Right renal pelvis (tissue), 4 donors: Measurements from ENCODE around the gene LYZL1. TPM values are rescaled to one million over a fixed set of nuclear protein-coding genes. Genes with fewer than 3 reads are reported as not detected.
"Not testable (repeated sequence)": the region's sequence is repeated elsewhere in the genome, so short reads cannot be mapped to it uniquely, and the experiment has no call there.

Source experiments
- DNase-seq, 4 donors: peaks; one replicate each; pipeline ENCODE4 v3.0.0-alpha.2; 2013; ENCODE audit warnings: low read depth in 4 of 4, low spot score in 3 of 4, missing footprints in 1 of 4
- polyA plus RNA-seq, 4 donors: library from polyadenylated mRNA; unstranded; fragments of 120-200 nt; gene quantifications; one replicate each; pipeline ENCODE4 v1.2.1, GENCODE V29; 2013; ENCODE audit not compliant: insufficient read length in 4 of 4

LYZL1 gene
- polyA plus RNA-seq, 4 donors = not detected

- no peak for DNase-seq
These were observed 31.1 kb upstream of the LYZL1 start for GRCh38 chr10:29257784-29258135.

- DNase-seq = no peak
These were observed 29.4 kb upstream of the LYZL1 start for GRCh38 chr10:29259498-29259897.

GRCh38 chr10:29263506-29263905 is 25.4 kb upstream of the LYZL1 start:
- DNase-seq = no peak

GRCh38 chr10:29265210-29265768 is 23.6 kb upstream of the LYZL1 start:
- DNase-seq = no peak

GRCh38 chr10:29266641-29267040 is 22.2 kb upstream of the LYZL1 start:
- no peak for DNase-seq

- no peak for DNase-seq
These were observed 20.9 kb upstream of the LYZL1 start for GRCh38 chr10:29268011-29268410.

- no peak for DNase-seq
These were observed 19.4 kb upstream of the LYZL1 start for GRCh38 chr10:29269486-29269885.

GRCh38 chr10:29270883-29271282 is 18.0 kb upstream of the LYZL1 start:
- DNase-seq = no peak

- DNase-seq = no peak
These were observed 17.0 kb upstream of the LYZL1 start for GRCh38 chr10:29271877-29272276.

GRCh38 chr10:29273478-29273877 is 15.4 kb upstream of the LYZL1 start:
- DNase-seq = no peak

- DNase-seq = no peak
These were observed 12.5 kb upstream of the LYZL1 start for GRCh38 chr10:29276251-29276850.

GRCh38 chr10:29277296-29277695 is 11.6 kb upstream of the LYZL1 start:
- no peak for DNase-seq

- DNase-seq = no peak
These were observed 8.9 kb upstream of the LYZL1 start for GRCh38 chr10:29279779-29280487.

- DNase-seq = no peak
These were observed 8.4 kb upstream of the LYZL1 start for GRCh38 chr10:29280488-29280840.

- no peak for DNase-seq
These were observed 3.2 kb upstream of the LYZL1 start for GRCh38 chr10:29285624-29286051.

- no peak for DNase-seq
These were observed 1.2 kb upstream of the LYZL1 start for GRCh38 chr10:29287635-29288034.

- not testable (repeated sequence) for DNase-seq
These were observed 2.7 kb downstream of the LYZL1 start for GRCh38 chr10:29291561-29291960.

GRCh38 chr10:29292406-29292805 is 3.5 kb downstream of the LYZL1 start:
- not testable (repeated sequence) for DNase-seq

GRCh38 chr10:29295813-29296212 is 6.9 kb downstream of the LYZL1 start:
- DNase-seq = no peak

- no peak for DNase-seq
These were observed 8.8 kb downstream of the LYZL1 start for GRCh38 chr10:29297678-29298077.

GRCh38 chr10:29301359-29301910 is 12.6 kb downstream of the LYZL1 start:
- DNase-seq = no peak

- no peak for DNase-seq
These were observed 13.6 kb downstream of the LYZL1 start for GRCh38 chr10:29302499-29302898.
